ENCODE data around the gene OTOP1.

DNA sequence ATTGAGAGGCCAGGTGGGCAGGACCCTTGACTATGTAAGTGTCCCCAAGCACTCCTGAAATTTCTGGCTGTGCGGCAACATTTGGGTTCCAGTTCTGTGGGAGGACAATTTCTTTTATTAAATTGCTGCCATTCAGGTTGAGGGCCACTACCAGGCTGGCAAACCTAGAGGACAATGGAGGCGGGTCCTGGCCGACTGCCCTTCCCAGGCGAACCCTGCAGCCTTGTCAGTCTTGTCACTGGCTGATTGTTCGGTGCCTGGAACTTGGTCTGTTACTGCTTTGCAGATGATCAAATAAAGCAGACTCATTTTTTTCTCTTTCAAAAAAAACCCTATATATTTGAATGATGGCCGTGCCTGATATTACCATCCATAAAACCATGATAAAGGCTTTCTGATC, 27.9 kb upstream of the OTOP1 start:
- TF ChIP-seq RAD21 (IDR thresholded peaks at IDR 0.05) (no peak), JUND (IDR thresholded peaks at IDR 0.05) (no peak), FOXA1 (IDR thresholded peaks at IDR 0.05) (no peak), TAF1 (conservative IDR thresholded peaks at IDR 0.05) (no peak)
- TF ChIP-seq, protein P1, sequence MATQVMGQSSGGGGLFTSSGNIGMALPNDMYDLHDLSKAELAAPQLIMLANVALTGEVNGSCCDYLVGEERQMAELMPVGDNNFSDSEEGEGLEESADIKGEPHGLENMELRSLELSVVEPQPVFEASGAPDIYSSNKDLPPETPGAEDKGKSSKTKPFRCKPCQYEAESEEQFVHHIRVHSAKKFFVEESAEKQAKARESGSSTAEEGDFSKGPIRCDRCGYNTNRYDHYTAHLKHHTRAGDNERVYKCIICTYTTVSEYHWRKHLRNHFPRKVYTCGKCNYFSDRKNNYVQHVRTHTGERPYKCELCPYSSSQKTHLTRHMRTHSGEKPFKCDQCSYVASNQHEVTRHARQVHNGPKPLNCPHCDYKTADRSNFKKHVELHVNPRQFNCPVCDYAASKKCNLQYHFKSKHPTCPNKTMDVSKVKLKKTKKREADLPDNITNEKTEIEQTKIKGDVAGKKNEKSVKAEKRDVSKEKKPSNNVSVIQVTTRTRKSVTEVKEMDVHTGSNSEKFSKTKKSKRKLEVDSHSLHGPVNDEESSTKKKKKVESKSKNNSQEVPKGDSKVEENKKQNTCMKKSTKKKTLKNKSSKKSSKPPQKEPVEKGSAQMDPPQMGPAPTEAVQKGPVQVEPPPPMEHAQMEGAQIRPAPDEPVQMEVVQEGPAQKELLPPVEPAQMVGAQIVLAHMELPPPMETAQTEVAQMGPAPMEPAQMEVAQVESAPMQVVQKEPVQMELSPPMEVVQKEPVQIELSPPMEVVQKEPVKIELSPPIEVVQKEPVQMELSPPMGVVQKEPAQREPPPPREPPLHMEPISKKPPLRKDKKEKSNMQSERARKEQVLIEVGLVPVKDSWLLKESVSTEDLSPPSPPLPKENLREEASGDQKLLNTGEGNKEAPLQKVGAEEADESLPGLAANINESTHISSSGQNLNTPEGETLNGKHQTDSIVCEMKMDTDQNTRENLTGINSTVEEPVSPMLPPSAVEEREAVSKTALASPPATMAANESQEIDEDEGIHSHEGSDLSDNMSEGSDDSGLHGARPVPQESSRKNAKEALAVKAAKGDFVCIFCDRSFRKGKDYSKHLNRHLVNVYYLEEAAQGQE (IDR thresholded peaks at IDR 0.05): no peak
- TF ChIP-seq, protein P2, sequence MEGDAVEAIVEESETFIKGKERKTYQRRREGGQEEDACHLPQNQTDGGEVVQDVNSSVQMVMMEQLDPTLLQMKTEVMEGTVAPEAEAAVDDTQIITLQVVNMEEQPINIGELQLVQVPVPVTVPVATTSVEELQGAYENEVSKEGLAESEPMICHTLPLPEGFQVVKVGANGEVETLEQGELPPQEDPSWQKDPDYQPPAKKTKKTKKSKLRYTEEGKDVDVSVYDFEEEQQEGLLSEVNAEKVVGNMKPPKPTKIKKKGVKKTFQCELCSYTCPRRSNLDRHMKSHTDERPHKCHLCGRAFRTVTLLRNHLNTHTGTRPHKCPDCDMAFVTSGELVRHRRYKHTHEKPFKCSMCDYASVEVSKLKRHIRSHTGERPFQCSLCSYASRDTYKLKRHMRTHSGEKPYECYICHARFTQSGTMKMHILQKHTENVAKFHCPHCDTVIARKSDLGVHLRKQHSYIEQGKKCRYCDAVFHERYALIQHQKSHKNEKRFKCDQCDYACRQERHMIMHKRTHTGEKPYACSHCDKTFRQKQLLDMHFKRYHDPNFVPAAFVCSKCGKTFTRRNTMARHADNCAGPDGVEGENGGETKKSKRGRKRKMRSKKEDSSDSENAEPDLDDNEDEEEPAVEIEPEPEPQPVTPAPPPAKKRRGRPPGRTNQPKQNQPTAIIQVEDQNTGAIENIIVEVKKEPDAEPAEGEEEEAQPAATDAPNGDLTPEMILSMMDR (IDR thresholded peaks at IDR 0.05; ENCODE audit: low read depth, low read length, missing input control): no peak
- TF ChIP-seq, protein P3, sequence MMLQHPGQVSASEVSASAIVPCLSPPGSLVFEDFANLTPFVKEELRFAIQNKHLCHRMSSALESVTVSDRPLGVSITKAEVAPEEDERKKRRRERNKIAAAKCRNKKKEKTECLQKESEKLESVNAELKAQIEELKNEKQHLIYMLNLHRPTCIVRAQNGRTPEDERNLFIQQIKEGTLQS (IDR thresholded peaks at IDR 0.05): no peak
- TF ChIP-seq, protein P4, sequence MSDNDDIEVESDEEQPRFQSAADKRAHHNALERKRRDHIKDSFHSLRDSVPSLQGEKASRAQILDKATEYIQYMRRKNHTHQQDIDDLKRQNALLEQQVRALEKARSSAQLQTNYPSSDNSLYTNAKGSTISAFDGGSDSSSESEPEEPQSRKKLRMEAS (IDR thresholded peaks at IDR 0.05): no peak
